NOMO-1 treated with DMSO at 0.1 percent for 48 hours (cell line): ENCODE data around the gene CCDC28A.
A peak's percentile ranks its signal among the peaks of the same experiment; 100 is the strongest.
"Not testable (repeated sequence)": the region's sequence is repeated elsewhere in the genome, so short reads cannot be mapped to it uniquely, and the experiment has no call there.

Experiments
- DNase-seq: peaks from one replicate; lab custom pipeline; 2025; ENCODE audit not compliant: unreplicated experiment; lab: John Stamatoyannopoulos, UW

The CCDC28A gene

DNA sequence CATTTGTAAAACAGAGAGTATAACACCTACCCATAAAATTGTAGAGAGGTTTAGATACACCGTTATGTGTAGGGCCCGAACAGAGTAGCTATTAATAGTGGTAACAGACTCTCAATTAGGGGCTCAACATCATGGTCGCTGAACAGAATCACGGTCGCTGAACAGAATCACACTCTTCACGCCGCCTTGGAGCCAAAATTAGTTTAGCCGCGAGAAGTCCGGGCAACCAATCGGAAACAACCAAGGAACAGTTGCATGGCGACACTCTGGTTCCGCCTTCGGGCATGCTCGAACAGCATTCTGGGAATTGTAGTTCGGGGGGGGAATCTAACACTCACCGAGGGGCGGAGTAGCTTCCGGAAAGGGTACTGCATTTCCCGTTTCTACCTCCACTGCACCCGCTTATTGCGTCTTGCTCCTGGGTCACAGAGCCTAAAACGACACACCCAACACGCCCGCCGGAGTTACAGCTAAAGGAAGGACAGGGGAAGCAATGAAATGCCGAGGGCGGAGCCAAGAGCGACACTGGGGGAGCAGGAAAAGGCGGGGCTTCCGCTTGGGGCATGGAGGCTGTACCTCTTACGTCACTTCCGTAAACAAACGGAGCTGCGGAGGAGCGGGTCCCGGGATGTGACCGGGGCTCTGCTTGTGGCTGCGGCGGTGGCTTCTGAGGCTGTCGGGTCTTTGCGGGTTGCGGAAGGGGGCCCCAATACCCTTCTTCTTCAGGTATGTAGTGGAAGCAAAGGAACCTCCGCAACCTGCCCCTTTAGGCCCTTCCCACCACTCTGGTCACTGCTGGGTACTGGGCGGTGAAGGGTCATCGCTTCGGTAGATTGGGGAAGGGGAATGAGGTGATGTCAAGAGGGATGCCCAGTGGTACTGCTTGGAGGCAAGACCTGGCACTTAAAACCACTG lies at the start of gene CCDC28A:
Gene CCDC28A, plus strand, starts transcription at position 593 of the 915 bp plus-strand sequence. CDS start 2,352 bp downstream, outside the sequence.
- peak; percentile 96 for DNase-seq

DNA sequence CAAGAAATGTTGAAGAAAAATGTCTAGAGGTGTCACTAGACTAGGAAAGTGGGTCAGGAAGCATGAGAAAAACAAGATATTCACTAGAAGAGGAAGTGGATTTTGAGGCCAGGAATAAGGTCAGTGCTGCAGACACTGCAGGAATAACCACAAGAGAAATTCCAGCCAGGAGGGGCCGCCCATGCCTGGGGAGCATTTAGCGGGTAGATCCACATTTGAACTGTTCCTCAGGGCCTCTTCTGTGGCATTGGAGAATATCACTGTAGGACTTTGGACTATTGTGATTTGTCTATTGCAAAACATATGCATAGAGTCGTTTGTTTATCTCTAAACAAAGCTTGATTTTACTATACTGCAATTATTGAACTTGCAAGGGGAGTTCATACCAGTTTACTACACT lies 49.6 kb upstream of the CCDC28A start:
- DNase-seq = no peak

DNA sequence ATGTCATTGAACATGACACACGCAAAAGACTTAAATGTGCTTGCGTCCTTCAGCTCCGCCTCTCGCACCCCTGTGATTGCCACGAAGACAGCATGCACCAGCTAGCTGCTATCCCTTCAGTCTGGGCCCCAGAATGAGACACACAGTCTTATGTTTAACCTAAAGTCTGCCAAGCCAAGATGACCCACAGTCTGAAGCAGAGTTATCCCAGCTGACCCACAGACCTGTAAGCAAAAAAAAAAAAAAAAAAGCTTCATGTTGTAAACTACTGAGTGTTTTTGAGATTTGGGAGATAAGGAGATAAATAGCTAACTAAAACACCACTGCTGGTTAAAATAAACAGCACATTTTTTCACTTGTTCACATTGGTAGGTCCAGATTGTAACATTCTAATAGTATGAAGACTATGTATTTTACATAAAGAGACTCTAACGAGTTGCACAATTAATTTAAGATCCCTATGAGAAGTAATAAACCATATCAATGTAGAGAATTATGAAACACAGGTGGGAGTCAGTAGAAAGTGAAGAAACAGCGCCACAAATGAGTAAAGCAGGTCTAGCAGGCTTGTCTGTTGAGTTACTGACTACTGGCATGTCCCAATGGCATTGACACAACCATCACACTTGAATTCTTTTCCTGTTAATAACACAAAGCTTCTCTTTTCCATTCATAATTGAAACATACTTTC lies 47.4 kb upstream of the CCDC28A start:
- no peak for DNase-seq

DNA sequence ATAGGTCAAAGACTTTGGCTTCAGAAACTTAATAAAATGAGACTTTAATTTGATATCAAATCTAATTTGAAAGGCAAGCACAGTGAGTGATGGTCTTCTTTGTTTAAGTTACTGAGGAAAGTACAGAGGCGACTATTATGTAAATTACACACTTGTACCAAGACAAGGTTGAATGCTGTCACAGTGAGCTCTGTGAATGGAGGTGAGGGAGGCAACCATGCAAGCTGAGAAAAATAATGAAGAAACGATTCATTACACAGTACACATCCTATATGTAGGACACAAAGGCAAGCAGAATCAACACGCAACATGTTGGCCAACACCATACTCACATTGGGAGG lies 46.8 kb upstream of the CCDC28A start:
- DNase-seq = no peak

DNA sequence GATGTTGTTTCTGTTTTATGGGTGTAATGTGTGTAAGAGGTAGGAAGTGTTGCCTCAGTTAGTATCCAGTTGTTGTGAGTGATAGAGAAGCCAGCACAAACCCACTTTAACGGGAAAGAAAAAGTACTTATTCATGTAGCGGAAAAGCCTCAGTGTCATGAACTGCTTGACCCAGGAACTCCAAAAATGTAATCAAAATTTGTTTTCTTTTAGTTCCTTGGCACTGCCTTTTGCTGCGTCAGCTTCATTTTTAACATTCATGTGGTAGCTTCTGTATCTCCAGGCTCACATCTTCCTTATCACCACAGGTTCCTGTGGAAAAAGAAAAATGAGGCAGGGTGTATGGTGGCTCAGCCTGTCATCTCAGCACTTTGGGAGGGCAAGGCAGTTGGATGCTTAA lies 46.4 kb upstream of the CCDC28A start:
- DNase-seq = no peak

DNA sequence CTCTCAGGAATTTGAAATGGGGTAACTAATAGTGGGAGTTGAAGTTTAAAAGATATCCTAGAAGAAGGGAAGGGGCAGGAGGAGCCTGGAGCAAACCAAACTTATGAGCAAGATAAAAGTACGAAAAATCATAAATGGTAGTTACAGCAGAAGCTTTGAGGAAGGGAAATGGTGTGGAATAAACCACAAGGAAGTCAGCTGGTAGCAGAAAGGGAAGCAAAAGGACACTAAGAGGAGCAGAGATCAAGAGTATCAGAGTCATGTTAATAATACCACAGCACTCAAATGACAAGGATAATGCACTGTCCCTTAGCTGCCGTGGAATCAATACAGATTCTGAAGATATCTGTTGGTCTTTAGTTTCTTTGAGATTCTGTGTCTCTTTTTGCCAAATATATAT lies 44.9 kb upstream of the CCDC28A start:
- peak; percentile 82 for DNase-seq

DNA sequence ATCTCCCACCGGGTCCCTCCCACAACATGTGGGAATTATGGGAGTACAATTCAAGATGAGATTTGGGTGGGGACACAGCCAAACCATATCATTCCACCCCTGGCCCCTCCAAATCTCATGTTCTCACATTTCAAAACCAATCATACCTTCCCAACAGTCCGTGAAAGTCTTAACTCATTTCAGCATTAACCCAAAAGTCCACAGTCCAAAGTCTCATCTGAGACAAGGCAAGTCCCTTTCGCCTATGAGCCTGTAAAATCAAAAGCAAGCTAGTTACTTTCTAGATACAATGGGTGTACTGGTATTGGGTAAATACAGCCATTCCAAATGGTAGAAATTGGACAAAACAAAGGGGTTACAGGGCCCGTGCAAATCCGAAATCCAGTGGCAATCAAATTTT lies 43.5 kb upstream of the CCDC28A start:
- DNase-seq = not testable (repeated sequence)

DNA sequence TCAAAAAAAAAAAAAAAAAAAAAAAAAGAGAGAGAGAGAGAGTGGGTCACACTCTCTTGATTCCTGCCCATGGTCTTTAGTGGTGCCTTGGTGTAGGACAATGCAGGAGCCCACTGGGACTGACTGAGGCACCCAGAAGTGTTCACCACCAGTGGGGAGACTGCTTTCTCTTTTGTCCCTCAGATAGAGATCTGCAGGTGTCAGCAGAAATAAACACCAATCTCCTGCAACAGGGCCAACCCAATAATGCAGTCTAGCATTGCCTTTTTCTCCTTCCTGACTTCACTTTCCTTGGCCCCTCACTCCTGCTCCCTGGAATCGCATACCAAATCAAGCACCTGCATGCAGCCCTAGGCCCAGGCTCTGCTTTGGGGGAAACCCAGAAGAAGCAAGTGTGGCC lies 39.0 kb upstream of the CCDC28A start:
- DNase-seq = no peak

DNA sequence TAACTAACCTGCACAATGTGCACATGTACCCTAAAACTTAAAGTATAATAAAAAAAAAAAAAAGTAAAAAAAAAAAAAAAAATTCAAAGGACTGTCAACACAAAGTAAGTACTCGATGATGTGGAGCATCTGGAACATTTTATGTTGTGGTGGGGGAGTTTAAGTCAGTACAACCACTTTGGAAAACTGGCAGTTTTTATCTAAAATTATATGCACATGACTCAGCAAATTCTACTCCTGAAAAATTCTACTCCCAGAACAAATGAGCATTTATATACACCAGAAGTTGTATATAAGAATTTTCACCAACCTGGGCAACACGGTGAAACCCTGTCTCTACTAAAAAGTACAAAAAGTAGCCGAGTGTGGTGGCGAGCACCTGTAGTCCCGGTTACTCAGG lies 36.9 kb upstream of the CCDC28A start:
- no peak for DNase-seq

DNA sequence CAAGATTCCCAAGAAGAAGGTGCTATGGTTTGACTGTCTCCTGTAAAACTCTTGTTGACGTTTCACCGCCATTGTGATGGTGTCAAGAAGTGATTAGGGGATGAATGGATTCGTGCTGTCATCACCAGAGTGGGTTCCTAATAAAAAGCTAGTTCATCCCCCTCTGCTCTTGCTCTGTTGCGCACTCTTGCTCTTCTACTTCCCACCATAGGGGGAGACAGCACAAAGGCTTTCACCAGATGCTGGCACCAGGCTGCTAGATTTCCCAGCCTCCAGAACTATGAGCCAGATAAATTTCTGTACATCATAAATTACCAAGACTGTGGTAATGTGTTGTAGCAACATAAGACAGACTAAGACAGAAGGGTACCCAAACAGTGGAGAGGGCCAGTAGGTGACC lies 21.6 kb upstream of the CCDC28A start:
- DNase-seq = no peak

DNA sequence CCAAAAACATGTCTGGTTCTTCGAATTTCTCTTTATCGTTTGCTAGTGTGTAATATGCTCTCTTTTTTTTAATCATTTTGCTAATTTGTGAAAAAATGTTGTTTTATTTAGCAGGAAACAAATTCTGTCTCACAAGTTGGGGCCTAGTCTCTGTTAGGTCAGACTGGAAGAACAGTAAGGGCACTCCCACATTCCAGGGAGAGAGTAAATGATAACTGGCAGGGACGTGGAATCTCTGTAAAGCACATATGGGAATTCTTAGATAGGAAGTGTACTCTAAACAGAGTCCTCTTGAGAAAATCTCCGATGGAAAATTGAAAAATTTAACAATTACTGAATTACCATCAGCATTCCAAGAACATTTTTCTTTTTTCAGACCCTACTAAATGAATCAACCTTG lies 16.4 kb upstream of the CCDC28A start:
- DNase-seq = no peak

DNA sequence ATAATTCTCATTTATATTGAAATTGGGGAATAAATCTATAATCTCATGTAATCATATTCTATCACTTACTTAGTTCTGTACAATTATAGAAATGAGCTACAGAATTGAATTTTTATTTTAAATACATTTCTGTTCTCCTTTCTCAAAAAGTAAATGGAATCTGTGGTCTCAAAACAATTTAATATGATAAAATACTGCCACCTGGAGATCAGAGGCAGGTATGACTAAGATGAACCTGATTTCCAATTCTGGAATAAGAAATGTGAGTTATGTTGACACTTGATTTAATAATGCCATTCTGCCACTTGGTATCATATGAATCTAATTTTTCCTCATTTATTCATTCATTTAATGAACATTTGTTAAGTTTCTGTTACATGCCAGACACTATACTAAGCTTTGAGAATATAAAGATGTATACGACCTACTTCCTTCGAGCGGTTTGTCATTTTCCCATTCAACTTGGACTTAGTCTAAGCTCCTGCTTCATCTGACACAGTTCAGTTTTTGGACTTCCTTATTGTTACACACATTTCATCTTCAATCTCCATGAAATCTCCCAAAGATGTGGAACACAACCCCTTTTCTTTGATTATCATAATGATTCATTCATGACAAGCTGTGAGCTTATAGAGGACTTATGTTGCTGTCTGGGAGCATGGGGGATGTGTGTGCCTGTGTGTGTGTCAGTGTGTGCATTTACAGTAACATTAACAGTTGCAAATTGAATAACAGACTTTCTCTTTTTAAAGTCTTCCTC lies 7.5 kb upstream of the CCDC28A start:
- DNase-seq = peak; percentile 53

DNA sequence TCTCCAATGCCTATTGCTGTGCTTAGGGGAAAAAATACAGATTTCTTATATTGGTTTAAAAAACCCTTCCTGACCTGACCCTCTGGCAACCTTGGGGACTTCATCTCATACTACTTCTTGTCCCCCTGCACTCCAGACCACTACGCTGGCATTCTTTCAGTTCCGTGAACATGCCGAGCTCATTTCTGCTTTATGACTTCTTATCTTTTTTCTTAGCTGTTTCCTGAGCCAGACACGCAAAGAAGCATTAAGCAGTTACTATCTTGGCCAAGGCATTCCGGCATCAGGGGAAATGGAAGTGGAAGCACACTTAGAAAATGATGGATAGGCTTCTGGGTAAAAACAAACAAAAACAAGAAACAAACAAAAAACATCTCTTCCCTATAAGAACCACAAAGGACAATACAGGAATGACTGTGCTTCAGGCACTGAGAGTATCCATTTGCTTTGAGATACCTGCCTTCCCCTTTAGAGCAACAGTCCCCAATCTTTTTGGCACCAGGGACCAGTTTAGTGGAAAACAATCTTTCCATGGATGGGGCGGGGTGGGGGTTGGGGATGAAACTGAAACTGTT lies 4.4 kb upstream of the CCDC28A start:
- peak; percentile 52 for DNase-seq

DNA sequence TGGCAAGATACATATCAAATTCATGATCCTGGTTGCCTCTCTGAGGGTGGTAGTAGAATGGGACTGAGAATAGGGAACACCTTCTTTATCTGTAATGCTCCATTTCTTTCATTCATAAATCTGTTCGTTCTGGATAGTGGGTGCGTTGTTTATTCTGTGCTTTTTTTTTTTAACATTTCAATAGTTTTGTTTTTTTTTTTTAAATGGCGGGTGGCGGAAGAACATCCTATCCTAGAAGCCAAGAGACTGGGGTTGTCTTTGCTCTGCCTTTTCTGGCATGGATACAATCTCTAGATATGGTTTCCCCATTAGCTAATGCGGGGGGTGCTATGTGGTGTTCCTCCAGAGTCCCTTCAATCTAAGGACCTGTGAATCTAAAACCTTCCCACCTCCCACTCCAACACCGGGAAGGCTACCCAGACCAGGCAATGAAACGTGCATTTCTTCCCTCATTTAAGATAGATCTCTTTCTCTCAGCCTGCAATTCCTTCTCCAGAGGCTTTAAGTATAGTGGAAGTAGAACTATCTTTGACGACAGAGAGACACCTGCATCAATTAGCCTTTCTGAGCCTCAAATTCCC lies 883 bp upstream of the CCDC28A start:
- DNase-seq = no peak

DNA sequence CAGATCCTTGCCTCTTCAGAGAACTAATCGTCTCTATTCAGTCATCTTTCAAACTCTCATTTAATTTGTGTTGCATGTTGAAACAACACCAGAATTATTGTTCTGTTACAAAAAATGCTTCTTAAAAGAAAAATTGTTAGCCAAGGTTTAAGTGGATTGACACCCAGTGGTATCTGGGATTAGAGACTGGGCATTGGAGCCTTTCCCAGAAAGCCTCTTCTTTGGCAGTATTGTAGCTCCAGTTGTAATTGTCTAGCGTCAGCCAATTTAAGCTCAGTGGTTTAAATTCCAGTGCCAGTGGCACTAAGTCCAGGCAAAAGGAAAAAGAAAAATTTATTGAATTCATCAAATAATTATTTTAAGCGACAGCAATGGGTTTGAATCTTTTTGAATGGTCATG lies 801 bp downstream of the CCDC28A start:
- no peak for DNase-seq

DNA sequence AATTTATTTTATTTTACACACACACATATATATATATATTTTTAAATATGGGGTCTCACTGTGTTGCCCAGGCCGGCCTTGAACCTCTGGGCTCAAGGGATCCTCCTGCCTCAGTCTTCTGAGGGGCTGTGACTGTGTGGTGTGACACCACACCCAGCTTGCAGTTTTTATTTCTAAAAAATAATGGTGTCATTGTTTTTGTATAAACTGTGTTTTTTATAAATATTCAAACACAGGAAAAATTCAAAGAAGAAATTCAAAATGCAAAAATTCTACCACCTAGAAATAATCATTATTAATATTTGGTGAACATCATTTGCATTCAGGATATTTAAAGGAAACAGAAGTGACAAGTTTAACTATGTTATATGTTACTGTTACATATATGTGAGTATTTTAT lies 3.1 kb downstream of the CCDC28A start:
- no peak for DNase-seq

DNA sequence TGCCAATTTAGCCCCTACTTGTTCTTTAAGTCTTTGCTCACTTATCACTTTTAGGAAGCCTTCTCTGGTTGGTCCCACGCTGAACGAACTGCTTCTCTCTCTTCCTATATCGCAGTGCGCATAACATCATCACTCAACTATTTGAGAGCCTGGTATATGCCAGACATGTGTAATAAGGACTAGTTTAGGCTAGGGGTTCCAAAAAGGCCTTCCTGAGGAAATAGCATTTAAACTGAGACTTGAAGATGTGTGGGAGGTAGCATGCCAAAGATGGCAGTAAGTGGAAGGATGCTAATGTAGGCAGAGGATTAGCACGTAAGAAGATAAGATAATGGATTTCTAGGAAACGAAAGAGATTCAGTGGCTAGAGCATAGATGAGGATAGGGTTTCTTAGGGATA lies 4.8 kb downstream of the CCDC28A start:
- no peak for DNase-seq

DNA sequence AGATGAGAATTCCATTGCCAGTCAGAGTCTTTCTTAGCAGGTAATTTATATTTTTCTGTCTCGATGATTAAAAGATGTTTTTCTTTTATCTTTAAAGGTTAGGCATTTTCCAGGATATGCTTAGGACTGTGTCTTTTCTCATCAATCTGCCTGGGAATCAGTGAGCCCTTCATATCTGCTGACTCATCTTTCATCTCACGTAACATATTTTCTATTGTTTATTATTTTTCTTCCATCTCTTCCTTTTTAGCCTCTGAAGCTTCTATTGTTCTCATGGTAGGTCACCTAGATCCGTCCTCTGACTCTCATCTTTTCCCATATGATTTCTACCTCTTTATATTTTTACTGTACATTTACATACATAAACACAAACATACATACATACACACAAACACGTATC lies 8.7 kb downstream of the CCDC28A start:
- DNase-seq = no peak

DNA sequence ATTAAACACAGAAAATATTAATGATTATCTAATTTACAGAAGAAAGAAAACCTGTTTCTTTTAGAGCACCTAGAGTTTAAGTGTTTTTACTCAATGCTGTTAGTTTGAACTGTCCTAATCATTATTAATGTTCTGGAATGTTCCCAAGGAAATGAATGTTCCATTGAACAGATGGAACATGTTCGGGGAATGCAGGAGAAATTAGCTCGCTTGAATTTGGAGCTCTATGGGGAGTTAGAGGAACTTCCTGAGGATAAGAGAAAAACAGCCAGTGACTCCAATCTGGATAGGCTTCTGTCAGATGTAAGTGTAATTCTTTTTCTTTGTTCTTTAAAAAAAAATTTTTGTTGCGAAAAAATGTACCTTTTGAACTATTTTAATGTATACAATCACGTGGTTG lies 11.5 kb downstream of the CCDC28A start:
- DNase-seq = no peak

DNA sequence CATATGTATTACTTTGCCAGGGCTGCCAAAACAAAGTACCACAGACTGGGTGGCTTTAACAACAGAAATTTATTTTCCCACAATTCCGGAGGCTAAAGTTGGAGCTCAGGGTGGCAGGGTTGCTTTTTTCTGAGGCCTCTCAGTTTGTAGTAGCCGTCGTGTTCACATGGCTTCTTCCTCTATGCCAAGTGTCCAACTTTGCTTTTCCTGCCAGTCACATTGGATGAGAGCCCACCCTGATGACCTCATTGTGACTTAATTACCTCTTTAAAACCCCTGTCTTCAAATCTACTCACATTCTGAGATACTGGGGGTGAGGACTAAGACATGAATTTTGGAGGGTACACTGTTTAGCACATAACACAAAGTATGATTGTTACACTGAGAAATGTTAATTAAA lies 12.4 kb downstream of the CCDC28A start:
- DNase-seq = no peak

DNA sequence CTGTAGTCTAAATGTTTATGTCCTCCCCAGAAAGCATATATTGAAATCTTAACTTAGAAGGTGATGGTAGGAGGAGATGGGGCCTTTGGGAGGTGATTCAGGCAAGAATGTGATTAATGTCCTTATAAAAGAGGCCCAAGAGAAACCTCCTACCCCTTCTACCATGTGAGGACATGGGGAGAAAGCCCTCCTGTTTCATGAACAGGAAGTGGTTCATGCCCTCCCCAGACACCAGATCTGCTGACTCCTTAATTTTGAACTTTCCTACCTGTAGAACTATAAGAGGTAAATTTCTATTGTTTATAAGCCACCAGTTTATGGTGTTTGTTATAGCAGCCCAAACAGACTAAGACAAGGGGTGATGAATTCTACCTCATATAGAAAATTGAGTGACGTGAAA lies 13.6 kb downstream of the CCDC28A start:
- DNase-seq = no peak
